ENCODE results near the gene TNFRSF19.
"Not testable (repeated sequence)": the region's sequence is repeated elsewhere in the genome, so short reads cannot be mapped to it uniquely, and the experiment has no call there.

Gene TNFRSF19

DNA sequence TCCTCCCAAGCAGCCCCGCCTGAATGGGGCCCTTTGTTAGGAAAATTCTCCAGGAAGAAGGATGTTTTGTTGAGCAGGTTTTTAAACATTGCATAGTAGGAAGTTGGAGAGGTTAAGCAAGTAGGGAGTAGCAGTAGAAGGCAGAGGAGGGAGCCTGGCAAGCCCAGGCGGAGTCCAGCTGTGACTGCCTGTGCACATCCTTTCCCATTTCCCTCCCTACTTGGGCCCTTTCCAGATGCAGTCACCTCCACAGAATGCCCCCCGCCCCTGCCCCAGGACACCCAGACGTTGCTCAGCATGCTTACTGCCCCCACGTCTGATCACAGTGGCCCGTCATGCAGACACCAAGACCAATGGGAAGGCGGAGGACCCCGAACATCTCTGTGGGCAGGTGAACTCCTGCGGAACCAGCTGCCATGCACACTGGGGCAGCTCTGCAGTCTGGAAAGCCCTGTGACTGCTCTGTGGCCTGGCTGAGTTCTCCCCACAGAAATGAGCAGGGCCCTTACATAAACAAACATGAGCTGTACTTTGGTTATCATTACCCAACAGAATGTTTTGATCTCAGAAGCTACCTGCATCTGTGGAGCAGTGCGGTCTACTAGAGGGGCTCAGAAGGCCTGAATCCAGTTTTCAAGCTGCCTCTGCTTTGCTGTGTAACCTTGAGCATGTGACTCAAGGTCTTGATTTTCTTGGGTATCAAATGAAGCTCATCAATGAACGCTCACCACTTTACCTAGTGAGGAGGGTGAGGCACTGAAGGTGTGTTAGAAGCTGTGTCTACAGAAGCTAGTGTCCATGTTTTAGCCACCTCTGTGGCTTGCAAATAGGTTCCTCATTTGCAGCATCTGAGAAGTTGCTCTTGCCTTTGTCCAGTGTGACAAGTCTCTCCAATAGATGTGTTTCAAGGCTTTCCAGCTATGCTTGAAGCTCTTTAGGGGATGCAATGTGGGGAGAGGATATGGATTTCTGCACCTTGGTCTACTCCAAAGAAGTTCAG is 84.2 kb downstream of the TNFRSF19 start:
- DNase-seq (ENCODE audit: low spot score), result no peak

DNA sequence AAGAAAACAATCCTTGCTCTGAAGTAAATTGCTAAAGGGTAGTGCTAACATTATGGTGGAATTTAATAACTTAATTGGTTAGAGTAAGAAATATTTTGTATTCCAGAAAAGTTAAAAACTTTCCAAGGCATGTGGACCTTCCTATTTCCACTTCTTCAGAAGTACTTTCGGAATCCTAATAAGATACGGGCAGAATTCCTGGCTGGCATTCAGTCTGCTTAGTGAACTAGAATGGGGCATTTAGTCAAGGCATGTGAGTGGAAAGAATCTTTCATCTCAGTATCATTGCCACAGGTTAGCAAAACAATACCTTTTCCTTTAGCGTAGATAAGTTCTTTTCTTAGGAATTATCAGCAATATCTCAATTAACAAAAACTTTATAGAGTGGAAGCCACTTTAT is 85.1 kb downstream of the TNFRSF19 start:
- DNase-seq (ENCODE audit: low spot score), result no peak

DNA sequence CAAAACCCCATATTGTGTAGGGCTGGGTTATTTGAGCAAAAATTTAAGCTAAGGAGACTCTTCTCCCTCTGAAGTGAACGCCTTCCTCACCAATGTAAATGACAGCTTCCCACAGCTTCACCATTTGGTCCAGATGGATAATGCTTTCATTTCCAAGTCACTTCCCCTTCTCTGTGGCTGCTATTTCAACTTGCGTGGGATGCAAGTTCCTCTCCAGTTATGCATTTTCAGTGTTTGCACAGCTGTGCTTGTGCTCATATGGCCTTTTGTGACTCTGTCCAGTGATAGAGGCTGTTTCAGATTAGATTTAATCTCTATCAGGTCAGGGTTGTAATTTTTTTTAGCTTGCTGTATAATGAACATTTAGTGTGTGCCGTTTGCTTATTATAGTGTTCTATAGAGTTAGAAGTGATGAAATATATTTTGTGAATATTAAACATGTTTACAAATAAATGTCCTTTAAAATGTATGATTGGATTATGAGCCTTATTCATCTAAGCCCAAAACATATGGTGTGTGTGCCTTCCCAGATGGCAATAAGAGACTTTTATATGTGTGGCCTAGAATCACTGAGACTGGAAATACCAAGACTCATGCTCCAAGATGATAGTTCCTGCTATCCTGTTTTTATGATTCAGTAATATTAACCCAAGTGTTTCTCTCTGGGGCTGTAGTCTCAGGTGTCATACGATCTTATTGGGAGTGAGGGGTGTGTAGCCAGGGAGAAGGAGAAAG is 86.6 kb downstream of the TNFRSF19 start:
- no peak for DNase-seq (ENCODE audit: low spot score)

DNA sequence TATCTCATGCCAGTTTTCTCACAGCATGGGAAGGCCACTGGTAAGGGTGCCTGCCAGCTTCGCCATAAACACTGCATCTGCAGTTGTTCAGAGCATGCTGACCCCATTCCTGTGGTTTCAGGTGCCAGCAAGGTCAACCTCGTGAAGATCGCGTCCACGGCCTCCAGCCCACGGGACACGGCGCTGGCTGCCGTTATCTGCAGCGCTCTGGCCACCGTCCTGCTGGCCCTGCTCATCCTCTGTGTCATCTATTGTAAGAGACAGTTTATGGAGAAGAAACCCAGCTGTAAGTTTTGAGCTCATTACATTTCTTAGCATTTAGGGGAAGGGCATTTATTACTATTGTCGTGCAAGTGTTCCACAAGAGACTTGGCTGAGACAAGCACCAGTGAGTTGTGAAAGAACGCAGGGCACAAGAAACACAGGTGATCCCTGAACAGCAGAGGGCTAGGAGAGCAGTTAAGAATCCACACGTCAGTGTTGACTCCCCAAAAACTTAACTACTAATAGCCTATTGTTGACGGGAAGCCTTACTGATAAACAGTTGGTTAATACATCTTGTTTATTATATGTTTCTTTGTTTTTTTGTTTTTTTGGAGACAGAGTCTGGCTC is 88.8 kb downstream of the TNFRSF19 start:
- no peak for DNase-seq (ENCODE audit: low spot score)

DNA sequence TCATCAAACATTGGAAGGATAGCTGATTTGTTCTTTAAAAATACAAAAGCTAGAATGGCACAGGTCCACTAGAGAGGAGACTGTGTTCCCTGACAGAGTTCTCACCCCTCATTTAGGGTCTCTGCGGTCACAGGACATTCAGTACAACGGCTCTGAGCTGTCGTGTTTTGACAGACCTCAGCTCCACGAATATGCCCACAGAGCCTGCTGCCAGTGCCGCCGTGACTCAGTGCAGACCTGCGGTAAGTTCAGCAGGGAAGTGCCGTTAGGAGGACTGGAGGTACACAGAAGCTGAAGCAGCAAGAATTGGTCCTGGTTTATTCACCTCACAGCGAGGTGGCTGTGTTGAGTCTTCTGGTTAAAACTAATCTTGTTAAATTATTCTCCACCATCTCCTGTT is 90.0 kb downstream of the TNFRSF19 start:
- DNase-seq (ENCODE audit: low spot score), result no peak

DNA sequence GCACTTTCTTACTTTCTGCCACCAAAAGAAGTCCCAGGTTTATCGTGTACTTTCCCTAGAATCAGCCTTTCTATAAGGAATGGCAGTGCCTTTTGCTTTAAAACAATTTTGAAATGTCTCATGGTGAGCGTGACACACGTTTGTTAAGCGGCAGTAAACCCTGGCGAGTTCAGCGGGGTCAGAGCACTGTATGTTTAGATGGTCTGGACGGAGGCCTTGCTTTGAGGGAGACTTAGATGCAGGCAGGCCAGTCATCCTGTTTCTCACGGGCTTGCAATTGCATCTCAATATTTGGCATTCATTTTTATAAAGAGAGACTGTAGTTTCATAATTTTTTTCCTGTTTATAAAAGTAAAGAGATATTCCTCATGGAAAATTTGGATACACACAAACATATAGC is 96.4 kb downstream of the TNFRSF19 start:
- DNase-seq (ENCODE audit: low spot score), result no peak

DNA sequence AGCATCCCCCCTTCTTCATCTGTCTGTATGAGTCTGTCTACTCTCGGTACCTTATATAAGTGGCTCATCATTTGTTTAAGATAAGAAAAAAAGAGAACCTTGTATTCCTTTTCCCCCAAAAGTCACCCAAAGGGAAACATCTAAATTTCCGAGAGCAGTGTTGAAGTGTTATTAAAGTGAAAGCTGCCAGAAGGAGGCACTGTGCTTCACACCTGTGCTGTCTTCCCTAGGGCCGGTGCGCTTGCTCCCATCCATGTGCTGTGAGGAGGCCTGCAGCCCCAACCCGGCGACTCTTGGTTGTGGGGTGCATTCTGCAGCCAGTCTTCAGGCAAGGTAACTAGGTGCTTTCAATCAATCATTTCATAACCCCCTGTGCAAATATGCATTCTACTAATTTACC is 97.5 kb downstream of the TNFRSF19 start:
- peak; percentile 44 for DNase-seq (ENCODE audit: low spot score)

DNA sequence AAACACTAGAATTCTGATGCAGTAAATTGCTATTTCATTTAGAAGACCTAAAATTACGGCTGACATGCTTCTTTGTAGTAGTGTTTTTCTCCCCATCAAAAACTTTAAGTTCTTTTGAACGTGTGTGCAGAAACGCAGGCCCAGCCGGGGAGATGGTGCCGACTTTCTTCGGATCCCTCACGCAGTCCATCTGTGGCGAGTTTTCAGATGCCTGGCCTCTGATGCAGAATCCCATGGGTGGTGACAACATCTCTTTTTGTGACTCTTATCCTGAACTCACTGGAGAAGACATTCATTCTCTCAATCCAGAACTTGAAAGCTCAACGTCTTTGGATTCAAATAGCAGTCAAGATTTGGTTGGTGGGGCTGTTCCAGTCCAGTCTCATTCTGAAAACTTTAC is 98.3 kb downstream of the TNFRSF19 start:
- DNase-seq (ENCODE audit: low spot score), result no peak

DNA sequence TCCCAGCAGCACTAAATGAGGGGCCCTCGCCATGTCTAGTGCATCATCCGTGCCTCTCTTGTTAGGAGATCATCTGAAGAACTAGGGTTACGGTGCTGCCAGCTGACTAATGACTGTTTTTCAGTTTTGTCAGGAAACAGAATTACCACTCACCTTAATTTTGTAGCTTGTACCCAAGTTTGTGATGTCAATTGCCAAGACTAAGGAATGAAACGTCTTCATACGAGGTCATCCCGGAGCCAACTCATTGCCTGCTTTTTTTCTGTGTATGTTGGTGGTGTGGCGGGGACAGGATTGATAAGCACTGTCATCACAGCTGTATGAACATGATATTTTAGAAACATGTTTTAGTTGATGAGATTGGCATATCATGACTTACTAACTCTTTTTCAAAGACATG is 100.6 kb downstream of the TNFRSF19 start:
- no peak for DNase-seq (ENCODE audit: low spot score)

DNA sequence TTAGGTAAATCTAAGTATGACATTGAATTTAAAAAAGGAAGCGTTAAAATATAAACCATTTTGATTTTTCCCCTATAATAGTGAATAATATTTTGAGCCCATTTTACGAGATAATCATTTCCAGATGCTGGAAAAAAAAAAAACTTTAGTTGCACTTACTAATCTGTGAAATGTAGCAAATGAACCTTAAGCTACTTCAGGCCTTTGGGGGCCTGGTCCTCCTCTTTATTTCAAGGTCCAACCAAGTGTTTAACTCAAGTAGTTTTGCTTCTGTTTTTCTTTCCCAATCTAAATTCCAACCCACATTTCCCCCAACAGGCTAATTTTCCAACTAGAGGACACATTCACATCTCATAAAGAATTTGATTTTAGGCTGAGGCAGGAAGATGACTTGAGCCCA is 101.2 kb downstream of the TNFRSF19 start:
- no peak for DNase-seq (ENCODE audit: low spot score)

DNA sequence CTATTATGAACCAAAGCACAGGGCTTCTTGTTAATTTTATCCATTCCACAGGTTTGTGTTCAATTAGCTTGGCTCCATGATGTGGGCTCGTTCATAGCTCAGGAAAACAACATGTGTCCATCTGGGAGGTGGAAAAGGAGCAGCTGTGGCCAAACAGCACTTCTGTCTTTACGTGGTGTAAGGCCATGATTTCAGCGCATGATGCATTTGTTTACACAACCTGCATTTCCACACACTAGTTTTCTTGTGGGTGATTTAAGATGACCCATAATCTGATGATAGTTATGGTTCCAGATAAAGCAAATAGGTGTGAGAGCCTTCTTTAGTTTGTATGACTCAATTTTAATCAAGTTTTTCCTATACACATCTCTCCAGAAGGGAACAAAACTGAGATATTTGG is 101.7 kb downstream of the TNFRSF19 start:
- DNase-seq (ENCODE audit: low spot score), result no peak

DNA sequence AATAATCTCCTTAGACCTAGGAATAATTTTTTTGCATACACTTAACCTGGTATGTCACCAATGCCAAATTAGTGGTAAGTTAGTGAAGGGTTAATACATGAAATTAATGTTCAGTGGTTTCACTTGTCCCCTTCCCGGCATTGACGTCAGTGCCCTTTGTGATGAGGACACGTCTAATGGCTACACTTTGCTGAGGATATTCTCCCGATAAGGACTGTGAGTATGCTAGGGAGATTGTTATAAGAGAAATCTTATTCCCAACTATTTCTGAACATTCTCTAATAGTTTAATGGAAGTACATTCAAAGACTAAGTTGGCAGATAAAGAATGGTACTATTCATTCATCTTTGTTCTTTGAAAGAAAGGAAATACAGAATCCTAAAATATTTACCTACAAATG is 102.4 kb downstream of the TNFRSF19 start:
- DNase-seq (ENCODE audit: low spot score), result no peak

DNA sequence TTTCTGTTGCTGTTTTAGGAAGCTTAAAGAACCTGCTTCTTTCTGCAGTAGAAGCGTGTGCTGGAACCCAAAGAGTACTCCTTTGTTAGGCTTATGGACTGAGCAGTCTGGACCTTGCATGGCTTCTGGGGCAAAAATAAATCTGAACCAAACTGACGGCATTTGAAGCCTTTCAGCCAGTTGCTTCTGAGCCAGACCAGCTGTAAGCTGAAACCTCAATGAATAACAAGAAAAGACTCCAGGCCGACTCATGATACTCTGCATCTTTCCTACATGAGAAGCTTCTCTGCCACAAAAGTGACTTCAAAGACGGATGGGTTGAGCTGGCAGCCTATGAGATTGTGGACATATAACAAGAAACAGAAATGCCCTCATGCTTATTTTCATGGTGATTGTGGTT is 103.1 kb downstream of the TNFRSF19 start:
- no peak for DNase-seq (ENCODE audit: low spot score)

DNA sequence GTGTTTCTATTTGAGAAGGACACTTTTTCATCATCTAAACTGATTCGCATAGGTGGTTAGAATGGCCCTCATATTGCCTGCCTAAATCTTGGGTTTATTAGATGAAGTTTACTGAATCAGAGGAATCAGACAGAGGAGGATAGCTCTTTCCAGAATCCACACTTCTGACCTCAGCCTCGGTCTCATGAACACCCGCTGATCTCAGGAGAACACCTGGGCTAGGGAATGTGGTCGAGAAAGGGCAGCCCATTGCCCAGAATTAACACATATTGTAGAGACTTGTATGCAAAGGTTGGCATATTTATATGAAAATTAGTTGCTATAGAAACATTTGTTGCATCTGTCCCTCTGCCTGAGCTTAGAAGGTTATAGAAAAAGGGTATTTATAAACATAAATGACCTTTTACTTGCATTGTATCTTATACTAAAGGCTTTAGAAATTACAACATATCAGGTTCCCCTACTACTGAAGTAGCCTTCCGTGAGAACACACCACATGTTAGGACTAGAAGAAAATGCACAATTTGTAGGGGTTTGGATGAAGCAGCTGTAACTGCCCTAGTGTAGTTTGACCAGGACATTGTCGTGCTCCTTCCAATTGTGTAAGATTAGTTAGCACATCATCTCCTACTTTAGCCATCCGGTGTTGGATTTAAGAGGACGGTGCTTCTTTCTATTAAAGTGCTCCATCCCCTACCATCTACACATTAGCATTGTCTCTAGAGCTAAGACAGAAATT is 103.8 kb downstream of the TNFRSF19 start:
- DNase-seq (ENCODE audit: low spot score), result no peak

DNA sequence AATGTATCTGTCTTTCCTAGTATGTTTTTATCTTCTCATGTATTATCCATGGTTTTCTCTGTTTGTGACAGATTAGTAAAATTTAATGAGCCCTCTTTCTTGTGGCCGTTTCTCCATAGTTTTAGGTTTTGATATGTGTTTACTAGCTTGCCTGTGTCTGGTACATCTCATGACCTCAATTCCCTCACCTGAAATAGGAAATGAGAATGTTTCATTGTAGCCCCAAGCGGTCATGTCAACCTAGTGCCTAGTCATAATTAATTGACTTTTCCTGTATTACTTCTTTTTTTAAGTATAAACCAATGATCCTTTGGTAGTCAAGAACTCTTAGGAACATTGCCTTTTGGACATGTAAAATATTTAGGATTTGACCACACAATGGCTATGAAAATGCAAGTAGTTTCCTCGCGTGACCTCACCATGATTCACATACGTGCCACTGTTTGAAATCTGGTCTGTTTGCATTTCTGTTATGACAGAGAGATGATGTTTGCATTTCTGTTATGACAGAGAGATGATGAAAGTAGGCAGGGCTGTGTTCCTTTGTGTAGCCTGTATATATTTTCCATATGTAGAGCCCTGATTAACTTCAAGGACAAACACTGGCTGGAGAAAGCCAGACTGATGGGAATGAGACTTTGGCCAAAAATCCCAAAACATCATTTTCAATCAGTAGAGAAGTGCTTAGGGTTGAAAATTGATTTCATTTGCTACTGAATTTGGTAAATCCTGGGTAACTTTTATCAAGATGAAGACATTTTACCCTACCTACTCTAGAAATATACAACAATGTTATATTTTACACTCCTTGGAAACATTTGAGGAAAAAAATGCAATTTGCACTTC is 104.8 kb downstream of the TNFRSF19 start:
- DNase-seq (ENCODE audit: low spot score), result no peak

DNA sequence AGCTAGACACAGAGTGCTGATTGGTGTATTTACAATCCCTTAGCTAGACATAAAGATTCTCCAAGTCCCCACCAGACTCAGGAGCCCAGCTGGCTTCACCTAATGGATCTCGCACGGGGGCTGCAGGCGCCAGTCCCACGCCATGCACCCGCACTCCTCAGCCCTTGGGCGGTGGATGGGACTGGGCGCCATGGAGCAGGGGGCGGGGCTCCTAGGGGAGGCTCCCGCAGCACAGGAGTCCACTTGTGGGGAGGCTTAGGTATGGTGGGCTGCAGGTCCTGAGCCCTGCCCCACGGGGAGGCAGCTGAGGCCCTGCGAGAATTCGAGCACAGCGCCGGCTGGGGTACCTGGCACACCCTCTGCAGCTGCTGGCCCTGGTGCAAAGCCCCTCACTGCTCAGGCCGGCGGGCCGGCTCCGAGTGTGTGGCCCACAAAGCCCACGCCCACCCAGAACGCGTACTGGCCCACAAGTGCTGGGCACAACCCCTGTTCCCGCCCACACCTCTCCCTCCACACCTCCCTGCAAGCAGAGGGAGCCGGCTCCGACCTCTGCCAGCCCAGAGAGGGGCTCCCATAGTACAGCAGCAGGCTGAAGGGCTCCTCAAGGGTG is 107.6 kb downstream of the TNFRSF19 start:
- DNase-seq (ENCODE audit: low spot score), result not testable (repeated sequence)

DNA sequence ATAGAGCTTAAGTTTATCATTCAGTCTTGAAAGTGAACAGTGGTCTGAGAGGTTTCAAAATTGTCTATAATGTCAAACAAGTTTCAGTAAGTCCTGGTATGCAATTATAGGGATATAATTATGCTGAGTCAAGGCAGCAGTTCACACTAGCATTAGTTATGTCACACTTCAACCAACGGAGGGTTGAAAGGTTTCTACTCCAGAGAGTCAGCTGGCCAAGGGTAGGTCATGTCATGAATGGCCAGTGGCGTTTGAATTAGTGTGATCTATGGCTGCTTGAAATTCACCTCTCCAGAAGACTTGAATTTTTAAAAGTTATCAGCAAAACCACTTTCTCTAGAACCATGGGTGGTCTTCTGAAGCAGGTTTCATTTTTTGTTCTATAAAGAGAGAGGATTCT is 108.6 kb downstream of the TNFRSF19 start:
- no peak for DNase-seq (ENCODE audit: low spot score)

DNA sequence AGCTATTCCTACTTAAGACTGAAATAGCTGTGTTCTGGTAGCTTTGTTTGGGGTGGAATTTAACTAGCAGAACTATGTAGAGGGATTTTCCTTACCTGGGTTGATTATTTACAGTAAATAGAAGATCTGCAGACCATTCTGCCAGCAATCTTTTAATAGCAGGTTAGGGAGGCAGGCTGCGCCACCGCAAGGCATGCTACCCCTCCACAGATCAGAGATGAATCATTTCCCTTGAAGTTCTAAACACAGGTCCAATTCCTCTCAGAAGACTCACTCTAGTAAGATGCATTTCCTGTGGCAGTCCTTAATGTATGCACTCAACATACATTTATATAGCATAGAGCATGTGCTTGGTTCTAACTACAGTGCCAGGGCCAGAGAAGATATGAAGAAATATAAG is 109.0 kb downstream of the TNFRSF19 start:
- DNase-seq (ENCODE audit: low spot score), result no peak

DNA sequence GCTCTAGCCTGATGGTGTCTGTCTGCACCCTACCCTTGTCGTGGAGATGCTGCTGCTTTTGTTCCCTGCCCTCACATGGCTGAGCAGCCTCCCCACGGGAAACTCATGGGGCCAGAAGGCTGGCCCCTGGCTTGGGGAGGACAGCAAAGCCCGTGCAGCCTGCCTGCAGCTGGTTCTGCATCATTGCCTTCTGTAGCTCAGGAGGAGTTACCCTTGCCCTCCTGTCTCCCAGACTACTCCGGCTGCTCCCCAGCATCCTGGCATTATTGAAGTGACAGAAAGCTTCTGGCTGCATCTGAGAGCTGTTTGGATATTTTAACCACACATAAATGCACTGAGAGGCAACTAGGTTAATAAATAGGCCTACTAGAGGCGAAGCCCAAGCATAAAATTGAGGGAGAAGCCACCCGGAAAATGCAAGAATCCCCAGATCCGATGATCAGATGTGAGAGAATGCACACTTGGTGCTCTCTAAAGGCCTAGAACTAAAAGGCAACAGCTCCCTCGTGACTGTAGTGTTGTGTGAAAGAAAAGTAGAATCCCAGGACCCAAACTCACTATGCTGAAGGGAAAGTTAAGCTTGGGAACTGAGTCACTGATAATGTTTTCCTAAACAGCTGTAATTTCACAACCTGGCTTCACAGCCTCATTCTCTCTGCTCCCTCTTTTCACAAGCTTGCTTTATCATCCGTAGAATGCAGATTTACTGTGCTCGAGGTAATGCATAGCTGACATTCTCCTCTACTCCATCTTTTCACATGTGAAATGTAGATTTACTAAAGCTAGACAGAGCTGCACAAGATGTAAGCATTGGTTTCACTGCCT is 110.8 kb downstream of the TNFRSF19 start:
- no peak for DNase-seq (ENCODE audit: low spot score)

DNA sequence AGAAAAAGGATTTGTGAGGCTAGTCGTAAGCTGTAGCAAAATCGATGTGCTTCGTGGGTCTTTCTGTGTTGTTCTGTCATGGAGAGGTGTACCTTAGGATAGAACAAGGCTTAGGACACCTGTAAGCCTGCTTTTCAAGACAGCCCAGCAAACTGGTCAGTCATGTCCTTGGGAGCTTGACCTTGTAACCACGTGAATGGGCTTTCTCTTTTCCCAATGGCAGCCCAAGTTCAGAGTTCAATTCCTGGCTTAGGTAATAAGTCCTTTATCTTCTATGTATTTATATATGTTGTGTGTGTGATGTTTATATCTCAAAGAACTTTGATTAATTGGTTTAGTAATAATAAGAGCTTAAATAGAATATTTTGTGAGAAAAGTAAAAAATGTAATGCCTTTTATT is 112.9 kb downstream of the TNFRSF19 start:
- DNase-seq (ENCODE audit: low spot score), result no peak

Measured in iPS-NIHi11 (cell line).